ENCODE measurements around the gene EVI5L.

Gene EVI5L

GRCh38 chr19:7901337-7901736 is 71.3 kb downstream of the EVI5L start:
- DNase-seq: no peak

- no peak for DNase-seq
These were observed 72.8 kb downstream of the EVI5L start for GRCh38 chr19:7902796-7903243.

- DNase-seq: peak; percentile 97
These were observed 73.4 kb downstream of the EVI5L start, which contains the start of gene MAP2K7 for GRCh38 chr19:7903244-7904073. MAP2K7 (plus strand) TSS chr19:7903877; CDS start chr19:7903945, 68 bp downstream.

GRCh38 chr19:7904074-7905020 is 74.3 kb downstream of the EVI5L start:
- no peak for DNase-seq

GRCh38 chr19:7905268-7905667 is 75.2 kb downstream of the EVI5L start:
- no peak for DNase-seq

GRCh38 chr19:7905859-7906258 is 75.8 kb downstream of the EVI5L start:
- DNase-seq: no peak

- DNase-seq: no peak
These were observed 77.1 kb downstream of the EVI5L start for GRCh38 chr19:7907122-7907521.

- DNase-seq: no peak
These were observed 77.5 kb downstream of the EVI5L start for GRCh38 chr19:7907544-7907943.

GRCh38 chr19:7908078-7908699 is 78.2 kb downstream of the EVI5L start:
- DNase-seq: no peak

GRCh38 chr19:7908742-7909461 is 78.9 kb downstream of the EVI5L start:
- no peak for DNase-seq

GRCh38 chr19:7909471-7910067 is 79.6 kb downstream of the EVI5L start:
- no peak for DNase-seq

- no peak for DNase-seq
These were observed 80.5 kb downstream of the EVI5L start for GRCh38 chr19:7910321-7911161.

- DNase-seq: no peak
These were observed 81.6 kb downstream of the EVI5L start for GRCh38 chr19:7911508-7912143.

- DNase-seq: no peak
These were observed 82.2 kb downstream of the EVI5L start for GRCh38 chr19:7912144-7912696.

GRCh38 chr19:7912697-7913564 is 82.9 kb downstream of the EVI5L start:
- DNase-seq: no peak

- DNase-seq: no peak
These were observed 83.6 kb downstream of the EVI5L start for GRCh38 chr19:7913652-7914051.

- no peak for DNase-seq
These were observed 84.1 kb downstream of the EVI5L start for GRCh38 chr19:7914099-7914498.

All from HCEC 1CT (cell line).